M059J (cell line): ENCODE results near the gene PSPH. TPM values are rescaled to one million over a fixed set of nuclear protein-coding genes. Genes with fewer than 3 reads are reported as not detected.

Experiments used
- total RNA-seq: library from RNA; depleted of rRNA; stranded (reverse); fragments of >200 nt; shearing (Covaris generic); gene quantifications from 2 replicates; pipeline ENCODE4 v1.2.3, GENCODE V29; 2014; rRNA removed

The PSPH gene
- total RNA-seq, 1 experiment from 2014 or later: 50.8 TPM

Other genes starting within 250 kb of the PSPH start
- not detected in 2 replicates for gene SEPTIN14, start 188.7 kb downstream of the PSPH start, total RNA-seq
- 0.84 and 2.8 TPM in 2 replicates for gene ZNF713, start 164.0 kb downstream of the PSPH start, total RNA-seq
- 15.9 and 20.3 TPM in 2 replicates for gene MRPS17, start 99.6 kb downstream of the PSPH start, total RNA-seq
- 56.7 and 65.8 TPM in 2 replicates for gene NIPSNAP2, start 86.9 kb downstream of the PSPH start, total RNA-seq
- 273 and 299 TPM in 2 replicates for gene CCT6A, start 321 bp upstream of the PSPH start, total RNA-seq
- gene SUMF2, start 12.8 kb upstream of the PSPH start, total RNA-seq: 106 and 128 TPM in 2 replicates
- gene PHKG1, start 41.5 kb upstream of the PSPH start, total RNA-seq: 0.12 TPM in 1 of 2 replicates, not detected in the other
- gene CHCHD2, start 55.0 kb upstream of the PSPH start, total RNA-seq: 669 and 764 TPM in 2 replicates
- not detected in 2 replicates for gene NUPR2, start 65.0 kb upstream of the PSPH start, total RNA-seq